Bone marrow (tissue), 2 donors: ENCODE results near the gene MAD2L1BP.
A peak's percentile ranks its signal among the peaks of the same experiment; 100 is the strongest.

Experiments used
- DNase-seq, 2 donors: peaks; one replicate each; lab custom pipeline; 2025; lab: John Stamatoyannopoulos, UW

MAD2L1BP gene

DNA sequence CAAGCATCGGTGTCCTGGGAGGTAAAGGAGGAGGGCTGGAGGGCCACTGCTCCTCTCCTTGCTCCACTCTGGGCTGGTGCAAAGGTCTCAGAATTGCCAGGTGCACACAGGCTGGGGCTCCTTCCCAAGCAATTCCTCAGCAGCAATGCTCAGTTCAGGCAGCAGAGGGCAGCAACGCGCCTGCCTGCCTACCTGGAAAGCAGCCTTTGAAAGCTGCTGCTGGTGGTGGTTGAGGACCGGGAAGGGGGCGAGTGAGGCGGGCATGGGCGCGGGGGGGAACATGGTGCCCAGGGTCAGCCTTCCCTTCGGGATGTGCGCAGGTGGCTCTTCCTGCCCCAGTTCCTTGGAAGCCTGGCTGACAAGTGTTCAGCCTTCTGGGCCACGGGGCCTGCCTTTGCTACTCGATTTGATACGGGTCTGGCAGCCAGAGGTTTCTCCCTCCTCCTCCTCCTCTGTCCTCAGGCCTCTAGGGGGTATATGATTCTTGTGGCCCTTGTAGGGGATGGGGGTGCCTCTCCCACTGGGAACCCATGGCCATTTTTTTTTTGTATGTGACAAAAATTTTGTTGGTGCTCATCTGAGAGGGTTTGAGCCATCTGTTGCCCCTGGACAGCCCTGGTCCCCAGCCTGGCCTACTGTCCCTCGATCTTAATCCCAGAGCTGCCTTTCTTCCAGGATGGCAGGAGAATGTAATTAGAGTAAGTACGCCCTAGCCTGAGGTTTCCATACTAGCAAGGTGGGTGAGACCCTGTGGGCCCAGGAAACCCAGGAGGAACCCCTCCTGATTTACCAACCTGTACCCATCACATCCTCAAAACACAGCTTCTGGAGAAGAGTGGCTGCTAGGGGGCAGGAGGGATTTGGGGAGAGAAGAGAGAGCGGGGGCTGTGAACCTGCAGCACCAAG, 31.9 kb downstream of the MAD2L1BP start:
- peak; percentile 40 to 58 for DNase-seq

DNA sequence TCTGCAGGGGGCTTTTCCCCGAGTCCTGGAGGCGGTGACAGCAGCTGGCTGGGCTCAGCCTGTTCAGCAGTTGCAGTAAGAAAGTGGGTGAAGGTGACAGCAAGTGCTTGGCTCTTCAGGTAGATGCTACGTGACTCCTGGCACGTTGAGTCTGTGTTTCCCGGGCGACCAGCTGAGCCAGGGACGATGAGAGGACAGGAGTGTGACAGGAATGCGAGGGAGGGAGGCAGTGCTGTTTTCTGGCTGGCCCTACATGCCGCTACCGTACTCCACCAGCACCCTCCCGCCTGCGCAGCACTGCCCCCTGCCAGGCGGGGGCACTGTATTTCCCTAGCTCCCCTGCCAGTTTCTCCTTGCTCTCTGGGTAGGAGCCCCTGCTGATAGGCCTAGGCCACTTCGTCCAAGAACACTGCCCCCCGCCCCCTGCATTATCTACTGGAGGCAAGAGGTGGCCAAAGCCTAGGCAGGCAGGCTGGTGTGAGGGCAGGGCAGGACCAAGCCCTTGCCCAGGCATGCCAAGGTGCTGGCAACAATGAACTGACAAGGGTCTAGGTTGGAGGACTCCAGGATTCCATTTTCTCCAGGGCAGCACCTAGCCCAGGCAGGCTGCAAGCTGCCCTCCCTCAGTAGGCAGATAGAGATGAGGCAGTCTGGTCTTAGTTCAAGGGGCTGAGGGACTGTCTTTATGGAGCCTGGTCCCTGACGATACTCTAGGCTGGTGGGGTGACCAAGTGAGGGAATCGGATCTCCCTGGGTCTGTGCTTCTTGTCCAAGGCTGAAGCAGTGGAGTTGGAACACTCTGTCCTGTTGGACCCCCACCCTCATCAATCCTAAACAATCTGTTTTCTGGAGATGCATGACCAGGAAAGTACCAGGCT, 32.8 kb downstream of the MAD2L1BP start:
- DNase-seq, result peak; percentile 29 to 32

DNA sequence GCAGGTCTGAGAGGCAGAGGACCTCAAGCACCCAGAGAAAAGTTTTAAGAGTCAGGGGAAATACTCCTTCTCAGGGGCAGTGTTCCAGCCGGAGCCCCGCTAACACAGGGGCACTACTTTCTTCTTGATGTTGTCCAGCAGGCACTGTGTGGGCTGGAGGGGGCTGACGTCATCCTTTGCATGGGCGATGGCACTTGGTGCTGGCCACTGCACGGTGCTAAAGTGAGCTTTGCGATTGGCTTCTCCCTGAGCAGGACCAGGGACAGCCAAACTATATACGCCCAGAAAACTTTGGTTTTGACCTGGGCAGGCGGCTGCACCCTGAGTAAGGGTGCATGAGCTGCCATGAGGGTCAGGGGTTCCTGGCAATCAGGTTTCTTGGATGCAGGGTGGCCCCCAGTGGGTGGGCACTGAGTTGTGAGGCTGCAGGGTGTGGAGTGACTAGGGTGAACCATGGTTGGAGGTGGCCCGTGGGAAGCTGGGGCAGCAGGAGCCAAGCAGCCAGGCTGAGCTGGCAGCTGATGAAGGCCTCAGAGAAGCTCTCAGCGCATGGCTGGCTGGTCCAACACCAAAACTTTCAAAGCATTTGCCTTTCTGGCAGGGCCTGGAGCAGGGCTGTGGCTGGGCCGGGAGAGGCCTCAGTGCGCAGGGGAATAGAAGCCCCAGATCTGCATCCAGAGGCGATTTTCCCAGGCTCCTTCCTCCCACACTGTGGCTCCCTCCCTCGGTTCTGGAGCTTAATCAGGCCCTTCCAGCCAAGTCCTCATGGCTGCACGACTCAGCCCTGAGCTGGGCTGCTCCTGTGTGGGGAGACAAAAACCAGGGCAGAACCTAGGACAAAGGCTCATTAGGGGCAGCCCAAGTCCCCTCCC, 33.6 kb downstream of the MAD2L1BP start:
- no peak for DNase-seq

DNA sequence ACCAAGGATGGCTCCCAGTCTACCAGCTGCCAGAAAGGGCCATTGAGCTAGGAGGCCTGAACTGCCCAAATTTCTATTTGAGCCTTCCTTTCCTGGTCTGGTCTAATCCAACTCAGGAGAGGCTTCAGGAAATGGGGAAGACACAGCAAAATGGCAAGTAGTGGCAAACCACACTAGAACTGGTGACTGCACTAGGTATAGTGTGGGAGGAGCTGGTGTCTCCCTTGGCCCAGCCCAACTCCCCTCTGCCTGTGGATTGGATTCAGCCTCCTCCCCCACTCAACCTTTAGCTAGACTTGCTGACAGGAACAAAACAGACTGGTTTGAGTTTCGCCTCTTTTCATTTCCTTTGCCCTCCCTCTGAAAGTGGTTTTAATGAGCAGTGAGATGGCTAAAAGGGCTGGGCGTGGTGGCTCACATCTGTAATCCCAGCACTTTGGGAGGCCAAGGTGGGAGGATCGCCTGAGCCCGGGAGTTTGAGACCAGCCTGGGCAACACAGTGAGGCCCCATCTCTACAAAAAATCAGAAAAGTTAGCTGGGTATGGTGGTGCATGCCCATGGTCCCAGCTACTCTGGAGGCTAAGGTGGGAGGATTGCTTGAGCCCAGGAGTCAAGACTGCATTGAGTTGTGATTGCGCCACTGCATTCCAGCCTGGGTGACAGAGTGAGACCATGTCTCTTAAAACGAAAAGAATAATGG, 34.4 kb downstream of the MAD2L1BP start:
- no peak for DNase-seq

DNA sequence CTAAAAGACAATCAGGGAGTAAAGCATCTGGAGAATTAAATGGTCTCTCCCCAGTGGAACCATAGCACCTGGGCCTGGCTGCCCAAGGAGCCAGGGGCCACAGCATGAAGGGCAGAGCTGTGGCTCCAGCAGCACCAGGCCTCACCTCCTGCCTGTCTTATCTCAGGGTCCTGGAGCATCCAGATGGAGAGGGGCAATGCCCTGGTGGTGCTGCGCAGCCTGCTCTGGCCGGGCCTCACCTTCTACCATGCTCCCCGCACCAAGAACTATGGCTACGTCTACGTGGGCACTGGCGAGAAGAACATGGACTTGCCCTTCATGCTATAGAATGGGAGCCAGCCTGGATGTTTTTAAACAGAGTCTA, 35.0 kb downstream of the MAD2L1BP start:
- no peak for DNase-seq

DNA sequence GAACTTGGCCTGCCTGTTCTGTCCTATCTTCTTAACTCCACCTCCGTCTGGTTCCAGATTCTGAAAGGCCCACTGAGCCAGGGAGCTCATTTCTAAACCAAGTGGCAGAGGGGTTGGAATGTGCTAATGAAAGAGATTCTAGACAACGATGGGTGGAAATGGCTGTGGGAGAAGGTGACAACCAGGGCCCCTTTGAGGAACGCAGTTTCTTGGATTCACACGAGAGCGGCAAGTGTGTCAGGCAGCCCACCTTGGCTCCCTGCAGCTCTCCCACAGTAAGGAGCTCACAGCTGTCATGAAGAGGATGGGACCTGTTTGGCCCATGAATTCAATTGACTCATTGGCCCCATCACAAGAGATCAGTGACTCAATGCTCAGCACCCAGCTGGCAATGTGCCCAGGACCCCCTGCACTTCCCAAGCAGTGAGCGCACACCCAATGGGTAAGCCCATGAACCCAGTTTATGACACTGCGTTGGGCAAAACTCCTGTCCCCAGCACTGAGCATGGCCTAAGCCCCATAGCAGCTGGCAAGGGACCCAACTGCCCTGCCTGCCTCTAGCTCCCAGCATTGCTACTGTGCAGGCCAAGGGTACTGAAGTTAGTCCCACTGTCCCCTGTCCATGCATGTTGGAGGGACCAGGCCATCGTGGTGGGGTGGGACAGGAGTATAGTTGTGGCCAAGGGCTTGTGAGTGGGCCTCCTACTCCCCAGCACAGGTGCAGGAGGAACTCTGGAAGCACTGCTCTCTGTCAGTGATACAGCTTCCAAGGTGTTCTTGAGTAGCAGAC, 35.6 kb downstream of the MAD2L1BP start:
- no peak for DNase-seq

DNA sequence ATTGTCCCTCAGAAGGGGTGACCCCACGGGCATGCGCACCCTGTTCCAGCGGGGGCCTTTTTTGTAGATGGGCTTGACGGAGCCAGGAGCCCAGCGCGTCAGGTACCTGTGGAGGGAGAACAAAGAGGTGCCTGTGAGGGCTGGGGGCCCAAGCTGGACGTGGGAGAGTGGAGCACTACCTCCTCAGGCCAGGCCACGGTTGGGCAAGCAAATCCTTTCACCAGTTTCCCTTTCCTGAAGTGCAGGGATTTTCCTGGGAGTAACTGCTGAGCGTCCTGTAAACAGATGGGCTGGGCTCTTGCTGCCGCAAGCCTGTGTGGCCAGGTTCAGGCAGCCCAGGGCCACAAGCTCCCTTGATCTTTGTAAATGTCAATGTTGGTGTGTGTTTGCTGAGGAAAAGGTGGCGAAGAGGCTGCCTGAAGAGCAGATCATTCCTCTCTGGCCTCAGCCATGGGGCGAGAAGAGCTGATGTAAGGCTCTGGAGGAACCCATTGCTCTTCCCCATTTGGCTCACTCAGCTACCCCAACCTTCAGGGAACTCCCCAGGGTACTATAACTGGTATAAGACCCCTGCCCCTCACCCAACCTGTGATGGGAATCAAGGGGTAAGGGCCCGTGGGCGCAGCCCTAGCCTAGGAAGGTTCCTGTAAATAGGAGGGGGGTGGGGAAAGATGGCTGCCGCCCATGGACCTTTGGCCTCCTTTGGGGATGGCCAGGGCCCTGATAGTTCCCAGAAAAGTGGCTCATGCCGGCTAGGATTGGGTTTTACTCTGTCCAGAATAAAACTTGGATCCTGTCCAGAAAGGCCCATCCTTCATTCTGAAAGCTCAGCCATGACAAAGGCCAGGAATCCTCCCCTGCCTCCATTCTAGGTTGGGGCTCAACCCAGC, 36.4 kb downstream of the MAD2L1BP start:
- DNase-seq, result no peak

DNA sequence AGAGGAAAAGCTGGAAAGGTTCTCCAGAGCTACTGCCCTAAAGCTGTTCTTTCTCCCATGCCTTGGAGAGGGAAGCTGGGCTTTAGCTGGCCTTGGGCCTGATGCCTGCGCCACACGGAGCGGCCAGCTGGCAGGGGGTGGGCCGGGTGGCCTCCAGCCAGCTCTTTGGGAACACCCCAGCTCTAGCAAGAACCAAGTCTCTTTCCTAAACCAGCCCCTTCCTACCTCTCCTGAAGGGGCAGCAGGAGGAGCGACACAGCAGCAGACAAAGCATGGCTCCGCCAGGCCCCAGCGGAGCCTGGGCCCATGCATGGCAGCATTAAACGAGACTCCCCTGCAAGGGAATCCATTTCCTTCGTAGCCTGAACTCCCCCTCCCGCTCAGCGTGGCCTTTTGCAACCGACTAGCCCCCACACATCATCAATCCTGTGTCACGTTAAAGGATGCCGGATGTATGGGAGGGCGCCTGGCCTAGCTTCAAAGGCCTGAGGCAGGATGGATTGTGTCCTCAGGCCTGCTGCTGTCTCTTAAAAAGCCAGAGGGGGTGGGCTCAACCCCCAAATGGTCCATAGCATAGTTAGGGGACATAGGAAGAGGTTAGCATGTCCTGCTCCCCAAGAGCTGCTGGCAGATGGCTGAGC, 37.9 kb downstream of the MAD2L1BP start:
- no peak for DNase-seq

DNA sequence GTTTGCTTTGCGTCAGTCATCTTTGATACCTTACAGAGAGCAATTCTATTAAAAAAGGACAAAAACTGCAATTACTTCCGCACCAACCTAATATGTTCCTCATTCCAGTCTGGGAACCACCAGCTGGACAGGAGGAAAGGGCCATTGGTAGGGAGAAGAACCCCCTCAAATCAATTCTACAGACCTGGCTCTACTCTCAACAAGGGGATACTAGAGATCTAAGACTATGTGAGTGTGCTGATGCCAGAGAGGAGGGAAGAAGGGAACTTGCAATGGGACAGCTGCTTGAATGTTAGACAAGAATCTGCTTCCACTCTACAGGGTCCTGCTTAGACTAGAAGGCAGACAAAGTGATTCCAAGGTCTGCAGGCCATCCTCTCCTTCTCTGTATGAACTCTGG, 38.7 kb downstream of the MAD2L1BP start:
- DNase-seq, result no peak

DNA sequence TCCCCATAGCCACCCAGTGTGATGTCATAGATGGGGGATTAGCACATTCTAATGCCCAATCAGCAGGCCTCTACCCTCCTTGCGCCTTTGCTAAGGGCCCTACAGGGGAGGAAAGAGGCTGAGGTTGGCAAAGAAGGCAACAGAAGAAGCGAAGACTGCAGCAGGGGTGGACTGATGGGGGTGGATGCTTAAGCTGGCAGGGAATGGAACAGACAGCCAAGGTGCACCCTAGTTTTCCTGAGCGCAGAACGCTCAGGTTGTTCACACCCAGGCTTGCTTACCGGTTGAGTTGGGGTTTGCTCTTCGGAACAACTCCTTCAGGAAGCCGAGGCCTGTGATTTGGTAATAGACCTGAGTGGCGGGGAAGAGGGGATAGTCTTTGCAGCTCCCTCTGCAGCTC, 39.3 kb downstream of the MAD2L1BP start:
- no peak for DNase-seq

DNA sequence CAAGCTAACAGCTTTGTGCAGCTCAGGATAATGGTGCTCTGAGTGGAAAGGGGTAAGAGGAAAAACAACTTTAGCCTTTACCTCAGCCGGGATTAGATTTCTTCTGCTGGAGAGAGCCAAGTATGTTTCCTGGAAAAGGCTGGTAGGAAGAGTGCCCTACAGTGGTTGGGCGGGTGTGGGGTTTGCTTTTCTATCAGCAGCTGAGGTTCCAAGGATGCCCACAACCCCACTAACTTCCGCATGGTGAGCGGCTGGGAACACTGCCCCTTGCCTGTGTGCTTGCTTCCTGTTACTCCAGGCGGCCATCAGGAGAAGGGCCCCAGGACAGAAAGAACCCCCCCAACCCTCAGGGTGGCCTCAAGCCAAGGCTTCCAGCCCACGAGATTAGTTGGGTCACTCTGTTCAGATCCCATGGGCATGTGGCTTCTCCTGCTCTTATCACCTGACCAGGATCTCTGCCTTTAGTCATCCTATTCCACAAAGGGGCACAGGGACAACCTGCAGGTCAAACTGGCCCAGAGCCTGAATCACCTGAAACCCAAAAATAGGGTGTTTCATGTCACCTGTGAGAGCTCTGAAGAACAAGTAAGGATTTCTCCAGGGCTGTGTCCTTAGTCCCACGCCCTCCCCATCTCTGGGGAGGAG, 41.4 kb downstream of the MAD2L1BP start:
- no peak for DNase-seq

DNA sequence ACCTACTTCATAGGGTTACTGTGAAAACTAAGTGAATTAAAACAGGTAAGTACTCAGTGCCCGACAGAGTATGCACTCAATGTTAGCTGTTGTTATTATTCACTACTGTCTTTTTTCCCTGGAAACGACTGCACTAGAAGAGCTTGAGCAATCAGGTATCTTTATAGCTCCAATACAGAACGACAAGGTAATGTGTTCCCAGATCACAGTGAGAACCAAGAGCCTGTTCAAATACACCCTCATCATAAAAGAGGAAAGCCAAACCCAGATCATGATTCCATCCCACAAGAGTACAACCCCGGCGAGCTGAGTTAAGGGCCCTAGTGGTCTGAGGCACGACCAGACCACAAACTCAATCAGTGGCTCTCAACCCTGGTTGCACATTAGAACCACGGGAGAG, 42.1 kb downstream of the MAD2L1BP start:
- no peak for DNase-seq

DNA sequence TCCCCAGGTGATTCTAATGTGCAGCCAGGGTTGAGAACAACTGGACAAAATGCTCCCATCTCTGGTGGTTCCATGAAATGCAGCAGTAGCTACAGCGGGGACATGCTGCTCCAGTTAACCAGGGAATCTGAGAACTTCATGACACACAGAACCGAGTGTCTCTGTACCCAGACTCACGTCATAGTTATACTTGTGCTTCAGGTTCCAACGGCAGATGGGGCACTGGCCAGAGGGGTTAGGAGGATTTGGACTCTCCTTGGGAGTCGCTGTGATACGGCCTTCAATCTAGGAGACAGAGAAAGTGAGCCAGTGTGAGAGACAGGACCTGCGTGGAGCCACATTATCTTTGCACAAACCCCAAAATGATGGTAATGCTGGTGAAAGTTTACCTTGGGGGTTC, 42.7 kb downstream of the MAD2L1BP start:
- no peak for DNase-seq

DNA sequence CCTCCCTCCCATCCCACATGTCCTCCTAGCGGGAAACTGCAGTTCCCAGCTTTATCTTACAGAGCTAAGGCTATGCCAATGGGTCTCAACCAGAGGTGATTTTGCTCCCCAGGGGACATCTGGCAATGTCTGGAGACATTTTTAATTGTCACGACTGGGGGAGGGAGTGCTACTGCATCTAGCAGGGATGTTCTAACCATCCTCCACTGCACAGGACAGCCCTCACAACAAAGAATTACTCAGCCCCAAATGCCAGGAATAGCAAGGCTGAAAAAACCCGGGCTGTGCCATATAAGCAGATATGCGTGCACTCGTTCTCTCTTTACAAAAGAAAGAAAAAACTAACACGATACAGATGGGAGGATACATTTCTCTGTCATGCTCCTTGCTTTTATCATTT, 43.4 kb downstream of the MAD2L1BP start:
- no peak for DNase-seq

DNA sequence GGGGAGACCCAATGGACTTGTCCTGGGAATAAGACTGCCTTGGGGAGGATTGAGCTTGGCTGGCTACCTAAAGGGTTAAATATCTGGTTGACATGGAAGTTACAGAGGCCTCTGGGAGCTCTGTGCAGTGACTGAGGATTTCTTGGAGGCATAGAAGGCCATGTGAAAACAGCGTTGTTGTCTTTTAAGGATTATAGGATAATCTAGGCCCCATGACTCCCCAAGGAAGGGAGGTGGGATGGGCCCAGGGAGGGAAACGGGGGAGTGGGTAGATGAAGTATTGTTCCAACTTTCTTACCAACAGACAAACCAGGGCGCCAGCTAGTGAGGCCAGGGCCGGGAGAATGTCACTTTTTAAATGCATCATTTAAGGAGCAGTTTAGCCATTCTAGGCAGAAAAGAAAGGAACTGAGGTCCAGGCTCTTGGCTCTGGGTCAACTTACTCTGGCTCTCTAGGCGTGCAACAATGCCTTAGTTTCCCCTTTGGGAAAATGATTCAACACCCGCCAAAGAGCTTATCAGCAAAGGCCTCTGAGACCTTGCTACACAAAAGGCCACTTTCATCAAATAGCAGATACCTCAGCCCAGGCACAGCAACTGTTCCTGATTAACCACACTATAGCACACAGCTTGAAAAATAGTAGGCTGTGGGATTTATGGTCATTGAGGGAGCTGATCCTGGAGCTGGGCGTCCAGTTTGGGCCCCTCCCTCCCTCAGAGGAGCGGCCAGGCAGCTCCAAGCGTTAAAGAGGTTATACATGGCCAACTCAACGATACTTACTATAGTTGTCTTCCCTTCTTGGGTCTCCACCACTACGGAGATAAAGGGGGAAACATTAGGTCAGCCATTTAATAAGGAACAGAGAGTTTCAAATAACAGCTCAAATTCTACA, 44.9 kb downstream of the MAD2L1BP start:
- no peak for DNase-seq

DNA sequence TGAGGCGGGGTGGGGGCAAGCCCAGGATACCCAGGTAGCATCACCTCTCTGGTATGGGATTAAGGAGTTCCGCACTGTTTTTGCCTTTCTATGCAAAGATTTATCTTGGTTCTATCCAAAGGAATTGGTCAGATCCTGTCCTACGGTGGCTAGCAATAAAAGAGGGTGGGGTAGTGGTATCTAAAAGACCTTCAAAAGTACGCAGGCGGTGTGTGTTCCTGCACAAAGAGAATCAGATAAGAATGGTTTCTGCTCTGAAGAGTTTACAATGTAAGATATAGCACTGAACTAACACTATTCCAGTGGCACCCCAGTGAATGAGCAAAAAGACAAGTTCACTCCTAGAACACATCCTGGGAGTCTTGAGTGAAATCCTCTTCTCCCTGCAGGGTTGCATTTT, 45.7 kb downstream of the MAD2L1BP start:
- DNase-seq, result no peak

DNA sequence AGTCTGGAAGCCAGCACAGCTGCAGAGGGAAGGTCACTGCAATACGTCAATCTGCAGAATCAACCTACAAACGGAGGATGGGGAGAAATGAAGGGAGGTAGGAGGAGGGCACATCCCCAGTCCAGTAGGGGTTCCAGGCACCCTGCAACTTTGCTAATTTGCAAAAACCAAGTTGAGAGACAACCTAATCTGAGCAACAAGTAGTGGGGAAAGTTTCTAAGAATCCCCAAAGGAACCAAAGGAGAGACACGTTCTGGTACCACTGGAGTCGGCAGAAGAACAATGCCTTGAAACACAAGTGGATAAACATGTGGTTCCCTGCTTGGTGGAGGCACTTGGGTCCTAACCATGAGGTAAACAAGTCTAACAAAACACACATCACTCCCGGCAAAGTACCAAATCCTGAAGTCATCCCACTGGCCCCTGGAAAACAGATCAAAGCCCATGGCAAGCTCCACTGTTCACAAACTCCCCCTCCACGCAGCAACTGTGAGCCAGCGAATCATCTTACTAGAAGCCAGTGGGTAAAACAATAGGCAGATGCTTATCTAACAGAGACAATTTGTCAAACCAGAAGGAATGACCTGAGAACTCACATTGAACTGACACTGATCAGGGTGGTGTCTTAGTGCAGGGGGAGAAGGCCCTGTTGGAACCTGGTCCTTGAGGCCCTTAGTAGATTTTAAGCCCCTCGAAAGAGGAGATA, 47.2 kb downstream of the MAD2L1BP start:
- DNase-seq, result no peak
